Putamen (tissue), 1 donor: ENCODE data around the gene TUG1.

ENCODE experiments used
- DNase-seq: peaks from one replicate; pipeline ENCODE4 v3.0.0-alpha.2; 2016; ENCODE audit warnings: low spot score

TUG1 gene

DNA sequence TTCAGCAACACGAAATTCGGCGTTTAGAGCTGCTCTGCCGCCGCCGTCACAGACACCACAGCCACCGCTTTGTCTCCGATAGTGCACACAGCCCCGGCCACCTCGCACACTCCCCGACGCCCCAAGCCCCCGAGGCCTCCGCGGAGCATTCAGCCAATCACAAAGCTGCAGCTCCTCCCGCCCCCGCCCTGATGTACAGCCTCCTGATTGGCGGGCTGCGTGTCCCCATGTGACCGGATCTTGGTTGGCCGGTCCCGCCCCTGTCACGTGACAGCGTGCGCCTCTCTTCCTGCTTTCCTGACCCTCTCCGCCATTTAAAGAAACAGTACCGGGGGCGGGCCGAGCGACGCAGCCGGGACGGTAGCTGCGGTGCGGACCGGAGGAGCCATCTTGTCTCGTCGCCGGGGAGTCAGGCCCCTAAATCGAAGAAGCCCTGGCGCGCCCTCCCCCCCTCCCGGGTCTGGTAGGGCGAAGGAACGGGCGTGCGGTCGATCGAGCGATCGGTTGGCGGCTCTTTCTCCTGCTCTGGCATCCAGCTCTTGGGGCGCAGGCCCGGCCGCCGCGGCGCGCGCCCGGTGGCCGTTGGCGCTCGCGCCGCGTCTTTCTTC, at the start of gene TUG1:
Gene TUG1, plus strand, starts transcription at position 342 of the 608 bp plus-strand sequence.
- DNase-seq: peak; percentile 97

DNA sequence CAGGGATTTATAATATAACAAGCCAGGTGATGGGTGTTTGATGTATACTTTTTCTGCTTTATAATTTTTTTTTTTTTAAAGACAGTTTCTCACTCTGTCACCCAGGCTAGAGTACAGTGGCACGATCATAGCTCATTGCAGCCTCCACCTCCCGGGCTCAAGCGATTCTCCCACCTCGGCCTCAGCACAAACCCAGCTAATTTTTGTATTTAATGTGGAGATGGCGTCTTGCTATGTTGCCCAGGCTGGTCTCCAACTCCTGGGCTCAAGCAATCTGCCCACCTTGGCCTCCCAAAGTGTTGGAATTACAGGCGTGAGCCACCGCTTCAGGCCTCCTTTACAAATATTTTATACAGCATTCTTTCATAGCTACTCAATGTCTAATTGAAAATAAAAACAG, 49.1 kb upstream of the TUG1 start:
- DNase-seq: no peak

DNA sequence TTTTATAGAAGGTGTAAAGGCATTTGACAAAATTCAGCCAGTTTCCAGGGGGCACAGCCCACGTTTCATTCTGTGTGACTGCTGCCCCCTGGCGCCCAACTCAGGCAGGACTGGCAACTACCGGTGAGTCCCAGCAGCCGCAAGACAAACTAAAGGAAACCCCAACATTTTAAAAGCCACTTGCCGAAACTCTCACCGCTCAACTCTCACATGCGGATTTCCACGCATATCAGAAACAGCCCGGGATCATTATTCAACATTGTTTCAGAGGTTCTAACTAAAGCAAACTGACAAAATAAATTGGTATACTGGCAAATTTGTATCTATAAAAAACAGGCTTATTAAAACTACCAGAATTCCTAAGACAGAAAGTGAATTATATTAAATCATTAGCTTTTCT, 48.7 kb upstream of the TUG1 start:
- DNase-seq: peak; percentile 59

DNA sequence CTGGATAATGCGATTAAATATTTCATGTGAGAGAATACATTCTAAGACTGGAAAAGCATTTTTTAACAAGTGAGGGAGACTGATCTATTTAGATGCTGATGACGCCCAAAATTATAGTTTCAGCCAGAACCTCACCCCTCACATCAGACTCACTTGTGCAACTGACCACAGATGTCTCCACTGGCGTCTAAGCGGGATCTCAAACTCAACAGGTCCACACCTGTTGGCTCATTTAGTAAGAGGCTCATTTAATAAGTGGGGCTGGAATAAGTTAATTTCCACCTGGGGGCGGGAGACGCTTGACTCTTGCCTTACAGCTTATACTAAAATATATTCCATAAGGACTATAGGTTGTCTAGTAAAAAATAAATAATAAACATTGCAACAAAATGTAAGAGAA, 48.0 kb upstream of the TUG1 start:
- no peak for DNase-seq

DNA sequence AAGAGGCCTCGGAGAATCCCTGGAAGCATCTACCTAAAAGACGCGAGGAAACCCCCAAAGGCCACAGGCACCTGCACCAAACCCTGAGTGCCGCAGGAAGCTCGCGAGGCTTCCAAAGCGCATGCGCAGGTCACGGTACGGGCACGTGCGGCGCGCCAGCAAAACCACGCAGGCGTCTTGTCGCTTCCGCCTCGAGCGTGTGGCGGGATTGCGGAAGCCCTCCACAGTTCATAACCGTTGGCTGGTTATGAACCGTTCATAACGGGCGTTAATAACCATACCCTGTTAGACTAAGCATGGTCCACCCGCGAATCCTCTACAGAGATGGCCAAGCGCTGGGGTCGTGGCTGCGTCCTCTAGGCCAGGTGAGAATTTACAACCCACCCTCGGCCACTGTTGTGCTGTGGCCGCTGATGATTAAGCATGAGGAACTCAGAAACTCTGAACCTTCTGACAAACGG, 46.9 kb upstream of the TUG1 start:
- peak; percentile 22 for DNase-seq

DNA sequence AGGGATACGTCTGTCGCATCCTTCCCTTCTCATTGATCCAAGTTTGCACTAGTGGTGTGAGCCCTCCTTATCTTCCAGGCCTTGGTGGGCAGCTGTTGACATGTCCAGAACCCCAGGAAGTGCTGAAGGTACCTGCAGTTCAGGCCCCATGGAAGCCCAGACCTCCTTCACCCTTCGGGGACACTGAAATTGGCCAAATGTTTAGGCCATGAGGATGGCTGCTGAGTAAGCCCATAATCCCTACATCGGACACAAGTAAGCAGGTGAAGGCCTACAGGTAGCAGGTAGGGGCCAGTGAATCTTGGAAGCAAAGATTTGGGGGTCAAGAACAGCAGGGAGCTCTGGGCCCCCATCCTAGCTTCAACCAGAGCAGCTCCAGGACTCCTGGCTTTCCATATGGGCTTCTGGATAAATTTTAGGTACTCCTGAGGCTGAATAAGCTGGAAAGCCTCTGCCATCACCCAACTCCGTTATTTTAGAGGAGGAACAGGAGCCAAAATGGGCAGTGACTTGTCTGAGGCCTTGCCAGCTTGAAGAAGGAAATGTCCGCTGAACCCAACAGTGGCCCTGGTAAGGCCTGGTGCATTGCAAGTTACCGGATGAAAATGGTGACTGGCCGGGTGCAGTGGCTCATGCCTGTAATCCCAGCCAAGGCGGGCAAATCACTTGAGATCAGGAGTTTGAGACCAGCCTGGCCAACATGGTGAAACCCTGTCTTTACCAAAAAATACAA, 45.7 kb upstream of the TUG1 start:
- no peak for DNase-seq

DNA sequence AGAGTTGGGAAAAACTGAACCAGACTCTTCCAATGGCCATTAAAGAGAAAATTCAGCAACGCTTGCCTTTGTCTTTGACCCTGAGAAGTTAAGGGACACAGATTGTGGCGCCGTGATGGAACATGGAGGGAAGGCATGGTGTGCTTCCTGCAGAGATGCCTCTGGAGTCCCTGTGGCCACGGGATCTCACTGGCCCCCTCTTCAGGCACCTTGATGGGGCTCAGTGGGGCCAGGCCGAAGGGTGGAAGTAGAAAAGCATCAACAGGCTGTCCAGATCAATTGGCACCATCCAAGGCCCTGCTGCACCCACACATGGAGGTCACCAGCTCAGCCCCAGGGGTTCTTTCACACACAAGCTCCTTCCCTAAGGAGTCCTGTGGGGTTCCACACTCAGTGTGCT, 43.4 kb upstream of the TUG1 start:
- no peak for DNase-seq

DNA sequence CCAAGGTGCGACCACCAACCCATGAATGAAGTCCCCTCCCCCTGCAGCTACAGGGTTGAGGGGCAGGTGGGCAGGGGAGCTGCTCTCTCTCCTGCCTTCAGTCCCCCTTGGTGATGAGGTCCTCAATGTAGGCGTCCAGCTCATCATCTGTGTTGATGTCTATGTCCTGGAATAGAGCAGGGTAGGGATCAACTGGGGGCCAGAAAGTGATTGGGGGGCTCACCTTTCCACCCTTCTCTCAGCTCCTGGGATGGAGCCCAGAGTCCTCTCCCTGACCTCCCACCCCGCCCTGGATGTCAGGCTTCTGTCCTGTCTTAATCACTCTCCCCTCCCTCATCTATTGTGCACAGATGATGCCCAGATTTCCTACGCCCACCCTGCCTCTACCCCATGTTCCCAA, 42.4 kb upstream of the TUG1 start:
- DNase-seq: no peak

DNA sequence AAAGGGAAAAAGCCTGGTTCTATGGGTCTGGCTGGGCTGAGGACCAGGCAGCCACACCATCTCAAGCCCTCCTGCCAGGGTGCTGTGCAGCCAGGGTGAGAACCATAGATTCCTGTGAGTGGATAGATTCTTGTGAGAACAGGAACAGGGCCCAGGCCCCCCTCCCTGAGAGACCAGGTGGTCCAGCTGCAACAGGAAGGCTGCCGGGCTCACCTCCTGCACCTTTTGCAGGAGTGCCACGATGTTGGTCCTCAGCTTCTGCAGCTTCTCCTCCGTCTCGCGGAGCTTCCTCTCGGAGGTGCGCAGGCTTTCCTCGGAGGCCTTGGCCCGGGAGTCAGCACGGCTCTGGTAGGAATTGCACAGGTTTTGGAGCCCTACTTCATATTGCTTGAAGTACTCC, 41.3 kb upstream of the TUG1 start:
- no peak for DNase-seq

DNA sequence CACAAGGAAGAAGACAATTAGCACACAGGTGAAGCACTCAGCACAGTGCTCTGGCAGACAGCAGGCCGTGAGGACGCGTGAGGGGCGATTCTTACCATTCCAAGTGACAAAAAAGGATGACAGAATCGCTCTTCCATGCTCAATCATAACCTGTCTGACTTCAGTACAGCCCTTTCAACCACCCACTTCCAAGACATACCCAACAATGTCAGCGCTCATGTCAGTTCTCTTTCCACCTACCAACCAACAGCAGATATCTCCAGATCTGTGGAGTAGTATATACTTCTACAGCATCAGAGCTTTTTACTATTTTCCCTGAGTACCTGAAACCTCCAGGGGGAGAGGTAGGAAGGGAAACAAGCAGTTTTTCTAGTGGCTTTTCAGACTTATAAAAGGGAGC, 40.7 kb upstream of the TUG1 start:
- DNase-seq: peak; percentile 34

DNA sequence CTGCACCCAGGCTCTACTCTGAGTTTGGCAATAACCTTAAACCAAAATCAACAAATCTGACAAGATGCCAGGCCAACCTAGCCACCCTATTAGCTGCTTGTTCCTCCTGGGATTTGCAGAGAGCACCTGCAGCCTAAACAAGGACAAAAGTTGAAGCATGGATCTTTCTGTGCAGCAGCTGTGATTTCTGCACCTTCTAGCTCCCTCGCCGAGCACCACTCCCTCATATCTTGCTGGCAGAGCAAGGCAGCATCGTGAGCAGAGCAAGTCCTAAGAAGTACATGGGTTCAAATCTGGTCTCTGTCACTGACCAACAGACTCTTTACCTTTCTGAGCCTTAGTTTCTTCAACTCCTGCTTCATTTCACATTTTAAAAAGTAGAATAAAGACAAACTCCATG, 38.8 kb upstream of the TUG1 start:
- no peak for DNase-seq

DNA sequence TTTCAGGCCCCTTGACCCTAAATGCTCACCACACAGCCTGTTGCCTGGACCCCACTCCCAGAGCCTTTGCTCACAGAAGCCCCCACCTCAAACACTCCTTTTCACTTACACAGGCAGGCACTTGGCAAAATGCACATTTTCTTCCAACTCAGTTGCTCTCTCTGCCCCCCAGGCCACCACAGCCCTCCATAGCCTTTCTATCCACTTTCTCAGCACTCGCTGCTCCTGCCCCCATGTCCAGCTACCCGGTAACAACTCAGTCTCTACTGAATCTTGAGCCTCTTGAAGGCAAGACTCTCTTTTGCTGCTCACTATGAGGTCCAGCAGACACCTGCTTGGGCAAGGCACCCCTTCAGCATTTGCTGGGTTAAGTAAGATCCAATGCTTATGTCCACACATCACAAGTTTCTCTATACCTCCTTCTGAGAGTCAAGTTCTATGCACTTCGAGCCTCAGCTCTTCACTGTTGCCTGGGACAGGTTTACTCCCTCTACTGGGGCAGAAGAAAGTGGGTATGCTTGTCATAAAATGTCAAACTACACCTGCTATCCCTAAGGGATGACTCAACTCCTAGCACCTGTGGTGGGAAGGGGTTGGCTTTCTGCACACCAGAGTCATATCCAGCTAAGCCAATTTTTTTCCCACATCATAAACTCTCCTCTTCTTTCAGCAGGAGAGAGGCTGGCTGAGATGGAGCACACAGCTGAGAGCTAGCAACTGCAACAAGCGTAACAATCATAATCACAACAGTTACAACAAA, 37.3 kb upstream of the TUG1 start:
- DNase-seq: peak; percentile 29

DNA sequence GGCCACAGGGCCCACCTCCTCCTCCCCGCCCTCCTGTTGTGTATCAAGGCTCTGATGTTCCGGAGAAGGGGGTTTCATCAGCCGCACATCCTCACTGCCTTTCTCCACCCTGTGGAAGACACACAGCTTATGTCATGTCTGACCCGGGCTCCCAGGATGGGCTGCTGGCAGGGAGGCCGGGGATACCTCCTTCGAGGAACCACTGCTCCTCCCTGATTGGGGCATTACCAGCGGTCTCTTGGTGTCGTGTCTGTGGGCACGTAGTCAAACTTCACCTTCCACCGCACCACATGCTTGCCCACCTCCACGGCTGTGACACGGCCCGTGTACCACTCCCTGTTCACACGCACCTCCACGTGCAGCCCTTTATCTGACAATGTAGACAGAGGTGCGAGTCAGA, 36.4 kb upstream of the TUG1 start:
- DNase-seq: no peak

DNA sequence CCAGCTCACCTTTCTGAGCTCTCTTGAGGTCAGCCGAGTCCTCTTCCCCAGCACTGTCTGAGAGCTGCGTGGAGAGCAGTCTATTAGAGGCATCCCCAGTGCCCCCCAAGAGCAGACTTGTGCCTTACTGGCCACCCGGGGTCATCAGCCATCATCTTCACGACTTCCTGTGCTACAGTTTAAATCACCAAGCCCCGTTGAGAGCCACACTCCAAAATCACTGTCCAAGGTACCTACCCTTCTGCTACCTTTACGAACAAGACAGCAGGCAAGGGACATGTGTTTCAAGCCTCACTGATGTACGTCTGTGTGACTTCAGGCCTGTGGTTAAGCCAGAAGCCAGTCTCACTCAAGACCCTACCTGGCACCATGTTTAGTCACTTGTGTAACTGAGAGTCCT, 35.6 kb upstream of the TUG1 start:
- no peak for DNase-seq

DNA sequence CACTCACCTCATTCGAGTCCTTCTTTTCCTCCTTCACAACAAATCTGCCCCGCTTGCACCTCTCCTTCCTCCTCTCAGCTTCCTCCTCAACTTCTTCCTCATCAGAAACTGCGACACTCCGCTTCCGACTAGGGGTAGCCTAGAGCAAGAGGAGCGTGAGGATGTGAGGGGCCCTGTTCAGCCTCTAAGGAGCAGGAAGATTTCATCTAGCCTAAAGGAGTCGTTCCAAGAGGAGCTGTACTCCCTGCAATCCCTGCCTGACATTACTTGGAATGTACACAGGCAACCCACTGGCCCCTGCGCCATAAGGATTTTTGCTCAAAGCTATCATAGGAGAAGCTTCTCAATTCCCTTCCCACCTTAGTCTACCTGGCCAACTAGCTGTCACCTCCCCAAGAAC, 35.0 kb upstream of the TUG1 start:
- DNase-seq: no peak

DNA sequence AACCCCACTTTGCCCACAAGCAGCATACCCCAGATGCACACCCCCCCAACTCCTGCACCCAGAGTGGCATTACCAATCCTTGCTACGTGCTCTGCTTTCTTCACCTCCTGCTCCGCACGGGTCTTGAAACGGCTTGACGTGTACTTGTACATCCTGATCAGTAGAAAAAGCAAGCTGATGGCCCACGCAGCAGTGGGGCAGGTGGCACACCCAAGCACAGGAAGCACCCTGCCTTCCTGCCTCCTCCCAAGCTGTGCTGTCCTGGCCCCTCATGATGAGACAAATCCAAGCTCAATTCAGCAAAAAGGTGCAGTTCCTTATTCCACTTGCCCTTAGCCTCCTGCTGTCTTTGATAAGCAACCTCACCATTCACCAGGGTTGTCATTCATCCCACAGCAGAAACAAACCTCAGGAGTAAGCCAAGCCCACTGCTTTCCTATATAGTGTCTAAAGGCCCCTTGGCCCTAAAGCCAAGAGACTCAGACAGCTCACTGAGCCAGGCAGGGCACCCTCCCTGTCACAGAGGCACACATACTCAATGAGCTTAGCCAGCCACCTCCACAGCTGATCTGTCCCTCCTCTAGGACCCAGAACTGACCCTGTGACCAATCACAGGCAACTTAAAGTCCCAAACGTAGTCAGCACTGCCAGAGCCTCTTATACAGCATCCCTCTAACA, 28.2 kb upstream of the TUG1 start:
- no peak for DNase-seq

DNA sequence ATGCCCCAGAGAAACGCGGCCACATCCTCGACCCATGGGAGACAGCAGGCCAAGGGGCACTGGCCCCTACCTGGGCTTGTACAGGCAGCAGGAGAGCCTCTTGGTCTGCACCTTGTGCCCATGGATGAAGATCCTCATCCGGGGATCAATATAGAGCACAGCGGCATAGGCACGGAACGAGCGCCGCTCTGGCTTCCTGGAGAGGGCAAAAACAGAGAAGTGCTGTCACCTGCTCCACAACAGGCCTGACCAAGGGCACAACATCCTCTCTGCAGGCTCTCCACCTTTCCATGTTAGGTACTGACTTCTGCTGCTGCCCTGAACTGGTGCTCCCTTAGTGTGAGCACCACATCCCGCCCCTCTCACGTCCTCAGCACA, 27.7 kb upstream of the TUG1 start:
- DNase-seq: no peak

DNA sequence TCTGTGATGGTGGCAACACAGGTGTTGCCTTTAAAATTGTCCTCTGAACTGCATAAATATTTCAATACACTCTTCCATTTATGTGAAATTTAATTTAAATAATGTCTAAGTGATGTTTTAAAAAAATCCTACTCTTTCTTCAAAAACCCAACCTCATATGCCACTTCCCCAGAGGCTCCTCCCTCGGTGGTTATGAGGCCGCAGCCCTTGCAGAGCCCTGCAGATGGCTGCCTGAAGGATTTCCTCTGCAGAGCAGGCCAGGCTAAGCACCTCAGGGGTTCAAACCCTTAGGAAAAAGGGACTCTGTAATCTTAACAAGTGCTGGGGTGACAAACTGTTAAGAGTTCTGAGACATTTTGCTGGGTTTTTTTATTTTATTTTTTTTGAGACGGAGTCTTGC, 25.7 kb upstream of the TUG1 start:
- no peak for DNase-seq

DNA sequence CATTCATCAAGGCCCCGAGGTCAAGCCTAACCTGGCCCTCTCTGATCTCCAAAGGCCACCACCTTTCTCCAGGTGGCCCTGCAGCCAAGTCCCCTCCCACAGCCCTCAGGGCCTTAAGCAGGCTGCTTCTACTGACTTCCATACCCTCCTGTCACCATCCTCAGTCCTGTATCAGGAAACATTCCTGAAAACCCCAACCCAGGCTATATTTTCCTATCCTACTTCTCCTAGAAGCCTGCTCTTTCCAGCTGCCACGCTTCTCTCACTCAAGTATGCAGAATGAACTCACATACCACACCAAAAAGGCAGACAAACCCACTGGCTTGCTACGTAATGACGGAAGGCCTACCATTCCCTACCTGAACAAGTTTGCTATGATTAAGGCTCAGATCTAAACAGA, 24.1 kb upstream of the TUG1 start:
- no peak for DNase-seq

DNA sequence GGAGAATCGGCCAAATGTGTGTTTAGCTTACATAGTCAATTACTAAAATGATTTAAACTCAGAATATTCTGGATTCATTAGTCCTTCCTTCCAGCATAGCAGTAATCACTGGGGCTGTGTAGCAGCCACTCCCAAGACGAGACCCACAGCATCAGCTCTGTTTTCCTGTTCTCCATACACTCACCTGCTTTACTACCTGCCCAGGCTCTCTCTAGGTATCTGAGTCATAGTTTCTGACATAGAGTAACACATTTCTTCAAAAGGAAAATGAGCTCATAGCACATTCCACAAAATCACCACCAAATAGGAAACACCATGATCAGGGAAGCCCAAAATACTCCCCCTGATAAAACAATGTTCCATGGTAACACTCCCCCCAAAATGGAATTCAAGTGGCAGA, 23.4 kb upstream of the TUG1 start:
- no peak for DNase-seq

DNA sequence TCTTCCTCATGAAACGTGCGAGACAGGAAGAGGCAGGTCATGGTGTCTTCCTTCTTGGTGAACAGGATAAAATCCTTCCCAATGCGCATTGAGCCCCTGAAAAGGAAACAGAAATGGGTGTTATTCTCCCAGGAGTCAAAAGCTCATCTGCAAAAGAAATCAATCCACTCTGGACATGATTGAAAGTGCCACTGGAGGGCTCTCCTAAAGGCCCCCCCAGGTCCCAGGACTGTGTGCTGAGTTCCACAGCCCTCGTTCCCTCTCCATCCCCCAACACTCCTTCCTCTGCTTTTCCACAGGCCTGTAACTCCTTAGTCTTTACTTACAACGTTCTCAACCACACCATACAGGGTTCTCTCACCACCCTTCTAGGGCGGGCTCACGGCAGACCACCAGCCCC, 22.7 kb upstream of the TUG1 start:
- no peak for DNase-seq

DNA sequence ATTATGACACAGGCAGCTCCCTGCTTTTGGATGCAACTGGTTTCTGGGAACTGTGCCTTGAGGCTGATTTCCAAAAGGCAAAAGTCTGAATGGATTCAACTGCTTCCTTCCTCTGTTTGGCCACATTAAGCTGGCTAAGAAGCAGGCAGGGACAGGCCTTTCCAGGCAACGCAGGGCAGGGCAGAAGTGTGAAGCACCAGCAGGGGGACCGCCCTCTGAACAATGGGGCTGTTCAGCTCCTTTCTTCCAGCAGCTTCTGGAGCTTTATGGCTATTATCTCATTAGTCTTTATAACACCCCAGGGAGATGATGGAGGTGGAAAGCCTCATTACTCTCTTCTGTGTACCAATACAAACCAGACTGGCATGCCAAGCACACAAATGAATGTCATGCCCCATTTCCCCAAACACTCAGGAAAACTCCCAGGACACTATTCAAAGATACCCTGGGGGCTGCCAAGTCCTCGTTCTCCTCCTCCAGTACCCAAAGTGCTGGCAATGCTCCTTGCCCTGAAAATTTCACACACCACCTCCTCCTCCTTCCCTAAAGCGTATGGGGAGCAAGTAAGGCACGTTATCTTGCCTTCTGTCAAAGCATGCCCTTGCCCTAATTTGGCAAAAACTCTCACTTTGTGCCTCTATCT, 21.8 kb upstream of the TUG1 start:
- DNase-seq: peak; percentile 63
